ENCODE results near the gene EQTN.

EQTN gene

GRCh38 chr9:27273186-27273585, 23.8 kb downstream of the EQTN start:
- no peak overlapping the region for H3K4me3 ChIP-seq (replicated peaks; ENCODE audit: low read depth, low read length)
- no peaks in the 10 kb centered on the region for H3K27me3 ChIP-seq (replicated peaks; ENCODE audit: control insufficient read depth, insufficient read depth, low read length)
- TF ChIP-seq CTCF (IDR thresholded peaks at IDR 0.05; ENCODE audit: insufficient read depth, low read length, poor library complexity, severe bottlenecking): no peak
- no peaks in the 10 kb centered on the region for H3K36me3 ChIP-seq (ENCODE audit: control insufficient read depth, insufficient read depth, low read length)
- no peak for DNase-seq (ENCODE audit: extremely low read depth, insufficient read length)

- H3K36me3 ChIP-seq (ENCODE audit: control insufficient read depth, insufficient read depth, low read length): no peaks in the 10 kb centered on the region
- H3K4me3 ChIP-seq (replicated peaks; ENCODE audit: low read depth, low read length): no peak overlapping the region
- DNase-seq (ENCODE audit: extremely low read depth, insufficient read length): no peak
- no peak for TF ChIP-seq CTCF (IDR thresholded peaks at IDR 0.05; ENCODE audit: insufficient read depth, low read length, poor library complexity, severe bottlenecking)
- no peaks in the 10 kb centered on the region for H3K27me3 ChIP-seq (replicated peaks; ENCODE audit: control insufficient read depth, insufficient read depth, low read length)
Observed at GRCh38 chr9:27272103-27272502, 24.8 kb downstream of the EQTN start.

GRCh38 chr9:27261517-27262211, 35.3 kb downstream of the EQTN start:
- Histone ChIP-seq H3K27me3 (replicated peaks; ENCODE audit: control insufficient read depth, insufficient read depth, low read length) (peaks cover 2% of the 10 kb centered on the region; the same call in 1 of the 2 replicates), H3K4me3 (replicated peaks; ENCODE audit: low read depth, low read length) (no peak overlapping the region), H3K36me3 (ENCODE audit: control insufficient read depth, insufficient read depth, low read length) (no peaks in the 10 kb centered on the region)
- no peak for TF ChIP-seq CTCF (IDR thresholded peaks at IDR 0.05; ENCODE audit: insufficient read depth, low read length, poor library complexity, severe bottlenecking)
- DNase-seq (ENCODE audit: extremely low read depth, insufficient read length): no peak

GRCh38 chr9:27260789-27261516, 36.0 kb downstream of the EQTN start:
- Histone ChIP-seq H3K27me3 (replicated peaks; ENCODE audit: control insufficient read depth, insufficient read depth, low read length) (peaks cover 2% of the 10 kb centered on the region; the same call in 1 of the 2 replicates), H3K4me3 (replicated peaks; ENCODE audit: low read depth, low read length) (no peak overlapping the region), H3K36me3 (ENCODE audit: control insufficient read depth, insufficient read depth, low read length) (no peaks in the 10 kb centered on the region)
- no peak for DNase-seq (ENCODE audit: extremely low read depth, insufficient read length)
- no peak for TF ChIP-seq CTCF (IDR thresholded peaks at IDR 0.05; ENCODE audit: insufficient read depth, low read length, poor library complexity, severe bottlenecking)

GRCh38 chr9:27258662-27259061, 38.3 kb downstream of the EQTN start:
- H3K27me3 ChIP-seq (replicated peaks; ENCODE audit: control insufficient read depth, insufficient read depth, low read length): peaks cover 2% of the 10 kb centered on the region; the same call in 1 of the 2 replicates
- no peak for DNase-seq (ENCODE audit: extremely low read depth, insufficient read length)
- no peak for TF ChIP-seq CTCF (IDR thresholded peaks at IDR 0.05; ENCODE audit: insufficient read depth, low read length, poor library complexity, severe bottlenecking)
- no peak overlapping the region for H3K4me3 ChIP-seq (replicated peaks; ENCODE audit: low read depth, low read length)
- H3K36me3 ChIP-seq (ENCODE audit: control insufficient read depth, insufficient read depth, low read length): no peaks in the 10 kb centered on the region

Measured in GM06990 (cell line).